GM03348 (cell line): ENCODE measurements around the gene CPEB2.

ENCODE experiments used
- DNase-seq: peaks from one replicate; pipeline ENCODE4 v3.0.0; 2012; ENCODE audit warnings: low spot score

The CPEB2 gene

GRCh38 chr4:15010038-15010585 is 7.8 kb downstream of the CPEB2 start:
- DNase-seq: no peak

GRCh38 chr4:15011166-15011565 is 8.9 kb downstream of the CPEB2 start:
- DNase-seq: no peak

GRCh38 chr4:15012017-15012788 is 9.9 kb downstream of the CPEB2 start:
- no peak for DNase-seq

- DNase-seq: no peak
These were observed 11.3 kb downstream of the CPEB2 start for GRCh38 chr4:15013585-15013984.

- DNase-seq: no peak
These were observed 12.9 kb downstream of the CPEB2 start for GRCh38 chr4:15015170-15015569.

- DNase-seq: no peak
These were observed 16.1 kb downstream of the CPEB2 start for GRCh38 chr4:15018361-15018760.

- DNase-seq: no peak
These were observed 18.4 kb downstream of the CPEB2 start for GRCh38 chr4:15020502-15021286.

- no peak for DNase-seq
These were observed 19.0 kb downstream of the CPEB2 start for GRCh38 chr4:15021311-15021710.

- DNase-seq: no peak
These were observed 19.7 kb downstream of the CPEB2 start for GRCh38 chr4:15021946-15022345.

- no peak for DNase-seq
These were observed 22.1 kb downstream of the CPEB2 start for GRCh38 chr4:15024386-15024785.

- no peak for DNase-seq
These were observed 23.4 kb downstream of the CPEB2 start for GRCh38 chr4:15025693-15026092.

- no peak for DNase-seq
These were observed 25.7 kb downstream of the CPEB2 start for GRCh38 chr4:15027921-15028435.

- no peak for DNase-seq
These were observed 28.9 kb downstream of the CPEB2 start for GRCh38 chr4:15031197-15031596.

- peak; percentile 46 for DNase-seq
These were observed 29.9 kb downstream of the CPEB2 start for GRCh38 chr4:15031993-15032675.

GRCh38 chr4:15034071-15034764 is 31.9 kb downstream of the CPEB2 start:
- peak; percentile 8 for DNase-seq

GRCh38 chr4:15035159-15035558 is 32.9 kb downstream of the CPEB2 start:
- no peak for DNase-seq

GRCh38 chr4:15037923-15038541 is 35.8 kb downstream of the CPEB2 start:
- DNase-seq: peak; percentile 40

- peak; percentile 23 for DNase-seq
These were observed 38.7 kb downstream of the CPEB2 start for GRCh38 chr4:15040916-15041463.

- no peak for DNase-seq
These were observed 40.4 kb downstream of the CPEB2 start for GRCh38 chr4:15042529-15043167.

- DNase-seq: no peak
These were observed 40.9 kb downstream of the CPEB2 start for GRCh38 chr4:15043226-15043625.
